ENCODE measurements around the gene DDX27.

The DDX27 gene

DNA sequence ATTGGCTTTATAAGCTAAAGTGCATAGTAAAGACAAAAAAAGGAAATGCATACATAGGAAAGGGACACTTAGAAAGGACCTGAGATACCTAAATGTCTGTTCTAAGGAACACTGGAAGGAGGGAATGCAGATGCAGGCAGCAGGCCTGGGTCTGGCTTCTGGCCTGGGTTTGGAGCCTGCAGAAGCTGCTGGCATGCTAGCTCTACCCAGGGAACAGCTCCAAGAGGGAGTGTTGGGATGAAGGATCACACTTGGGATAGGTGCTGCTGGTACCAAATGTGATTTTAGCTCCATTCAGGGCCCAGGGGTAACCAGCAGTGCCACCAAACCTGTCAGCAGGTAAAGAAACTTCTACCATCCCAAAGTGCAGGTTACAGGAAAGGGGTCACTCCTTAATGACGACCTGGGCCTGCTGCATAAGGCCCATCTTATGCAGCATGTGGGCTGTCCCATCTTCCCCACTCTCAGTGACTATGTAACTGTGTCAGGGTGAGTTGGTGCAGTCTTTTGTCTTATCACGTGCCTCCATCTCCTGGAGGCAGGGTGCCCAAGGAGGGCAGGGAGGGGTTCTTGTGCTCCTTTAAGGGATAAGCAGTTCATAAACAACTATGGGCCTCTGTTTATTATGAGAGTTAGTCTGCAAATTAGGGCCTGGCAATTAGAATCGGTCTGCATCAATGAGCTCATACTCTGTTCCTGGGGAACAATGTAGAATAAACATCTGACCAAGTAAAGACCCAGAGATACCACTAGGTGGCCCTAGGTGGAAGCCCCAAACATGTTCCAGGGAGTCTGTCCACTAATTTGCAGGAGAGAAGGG lies 26.9 kb downstream of the DDX27 start:
- peak in 26 of 58 donors; percentile 8 to 67 (median 28) for DNase-seq

DNA sequence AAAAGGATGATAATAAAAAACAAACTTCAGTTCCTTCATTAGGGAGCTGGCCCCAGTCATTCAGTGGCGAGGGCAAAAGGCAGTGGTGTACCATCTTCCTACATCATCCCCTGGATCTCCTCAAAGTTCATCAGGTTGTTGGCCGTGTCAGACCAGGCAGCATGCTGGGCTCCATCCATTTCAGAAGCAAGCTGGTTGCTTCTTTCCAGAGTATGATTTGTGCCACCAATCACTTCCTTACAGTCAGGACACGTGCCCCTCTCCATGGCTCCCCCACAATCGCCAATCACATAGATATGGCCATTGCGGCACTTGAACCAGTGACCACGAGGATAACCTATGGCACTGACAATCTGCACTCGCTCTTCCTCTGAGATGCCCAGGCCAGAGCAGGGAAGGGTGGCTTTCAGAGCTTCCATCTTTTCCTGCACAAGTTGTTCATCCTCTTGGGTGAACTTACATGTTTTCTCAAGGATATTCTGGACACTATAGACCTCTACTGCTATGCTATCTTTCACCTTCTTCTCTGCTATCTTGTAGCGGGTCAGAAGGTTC lies 28.0 kb downstream of the DDX27 start:
- DNase-seq: no peak

DNA sequence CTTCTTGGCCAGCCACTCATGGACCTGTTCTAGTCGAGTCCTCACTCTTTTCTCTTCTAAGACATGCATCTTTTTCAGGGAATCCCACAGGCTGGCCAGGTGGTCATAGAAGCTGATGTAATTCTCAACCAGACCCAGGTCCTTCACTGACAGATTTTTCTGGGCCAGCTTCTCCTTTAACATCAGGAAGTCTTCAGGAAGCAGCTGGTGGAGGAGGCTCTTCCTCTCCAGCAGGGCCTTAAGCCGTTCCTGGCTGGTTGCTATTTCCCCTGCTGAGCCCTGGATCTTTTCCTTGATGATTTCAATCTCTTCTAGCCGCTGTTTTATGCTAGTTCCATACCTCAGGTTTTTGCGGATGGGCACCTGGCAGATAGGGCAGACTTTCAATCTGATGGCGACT lies 28.6 kb downstream of the DDX27 start:
- no peak for DNase-seq

- no peak for DNase-seq
These were observed 29.1 kb downstream of the DDX27 start for GRCh38 chr20:49248301-49248700.

GRCh38 chr20:49248879-49249665 lies 29.9 kb downstream of the DDX27 start:
- DNase-seq: no peak

DNA sequence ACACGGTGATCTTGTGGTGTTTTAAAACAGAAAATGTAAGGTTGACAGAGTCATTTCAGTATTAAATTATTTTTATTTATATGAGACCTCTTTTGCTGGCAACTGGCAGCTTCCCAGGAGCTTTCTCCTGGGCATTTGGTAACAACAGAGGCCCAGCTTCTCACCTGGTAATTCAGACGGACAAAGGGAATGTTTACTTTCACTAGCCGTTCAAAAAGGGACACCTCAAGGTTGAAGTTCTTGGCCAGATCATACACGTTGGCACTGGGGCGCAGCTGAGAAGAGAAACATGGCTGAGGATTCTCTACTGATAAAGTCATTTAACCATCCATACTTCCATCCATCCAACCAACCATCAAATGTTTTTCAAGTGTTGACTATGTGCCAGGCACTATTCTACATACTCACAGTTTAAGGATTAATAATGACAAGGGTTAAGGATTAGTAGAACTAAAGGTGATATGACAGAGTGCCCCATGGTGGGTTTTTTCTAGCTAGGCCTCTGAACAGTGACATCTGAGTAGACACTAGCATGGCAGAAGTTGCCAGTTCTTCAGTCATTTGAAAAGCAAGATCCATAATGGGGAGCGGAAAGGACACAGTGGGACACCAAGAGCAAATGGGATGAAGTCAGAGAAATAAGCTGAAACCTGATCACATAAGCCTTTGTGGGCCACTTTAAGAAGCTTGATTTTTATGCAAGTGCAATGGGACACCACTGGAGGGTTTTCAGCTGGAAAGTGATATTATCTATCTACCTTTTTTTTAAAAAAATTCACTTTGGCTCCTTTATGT lies 33.5 kb downstream of the DDX27 start:
- DNase-seq: no peak

- peak in 14 of 58 donors; percentile 5 to 44 (median 26) for DNase-seq
These were observed 37.0 kb downstream of the DDX27 start for GRCh38 chr20:49256261-49256660.

- no peak for DNase-seq
These were observed 40.1 kb downstream of the DDX27 start for GRCh38 chr20:49259284-49259683.

DNA sequence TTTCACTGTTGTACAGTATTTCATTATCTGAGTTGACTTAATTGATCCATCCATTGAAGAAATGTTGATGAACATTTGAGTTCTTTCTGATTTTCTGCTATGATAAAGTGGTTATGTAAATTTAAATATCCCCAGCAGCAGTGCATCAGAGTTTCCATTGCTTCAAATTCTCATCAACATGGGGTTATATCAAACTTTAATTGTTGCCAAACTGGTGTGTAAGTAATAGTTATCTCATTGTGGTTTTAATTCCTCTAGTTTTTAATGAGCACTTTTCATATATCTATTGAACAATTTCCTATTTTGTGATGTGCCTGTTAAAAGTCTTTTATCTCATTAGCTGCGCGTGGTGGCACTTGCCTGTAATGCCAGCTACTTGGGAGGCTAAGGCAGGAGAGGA lies 40.6 kb downstream of the DDX27 start:
- DNase-seq: no peak

GRCh38 chr20:49260218-49260617 lies 41.0 kb downstream of the DDX27 start:
- DNase-seq: no peak

DNA sequence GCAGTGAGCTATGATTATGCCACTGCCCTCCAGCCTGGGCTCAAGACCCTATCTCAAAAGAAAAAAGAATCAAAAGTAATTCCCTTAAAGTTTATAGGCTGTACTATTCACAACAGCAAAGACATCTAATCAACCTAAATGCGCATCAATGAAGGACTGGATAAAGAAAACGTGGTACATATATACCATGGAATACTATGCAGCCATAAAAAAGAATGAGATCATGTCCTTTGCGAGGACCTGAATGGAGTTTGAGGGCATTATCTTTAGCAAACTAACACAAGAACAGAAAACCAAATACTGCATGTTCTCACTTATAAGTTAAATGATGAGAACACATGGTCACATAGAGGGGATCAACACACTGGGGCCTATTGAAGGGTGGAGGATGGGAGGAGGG lies 42.0 kb downstream of the DDX27 start:
- DNase-seq: no peak

GRCh38 chr20:49262444-49262843 lies 43.2 kb downstream of the DDX27 start:
- no peak for DNase-seq

GRCh38 chr20:49267327-49267726 lies 48.1 kb downstream of the DDX27 start:
- DNase-seq: no peak

- no peak for DNase-seq
These were observed 49.6 kb downstream of the DDX27 start for GRCh38 chr20:49268600-49269365.

DNA sequence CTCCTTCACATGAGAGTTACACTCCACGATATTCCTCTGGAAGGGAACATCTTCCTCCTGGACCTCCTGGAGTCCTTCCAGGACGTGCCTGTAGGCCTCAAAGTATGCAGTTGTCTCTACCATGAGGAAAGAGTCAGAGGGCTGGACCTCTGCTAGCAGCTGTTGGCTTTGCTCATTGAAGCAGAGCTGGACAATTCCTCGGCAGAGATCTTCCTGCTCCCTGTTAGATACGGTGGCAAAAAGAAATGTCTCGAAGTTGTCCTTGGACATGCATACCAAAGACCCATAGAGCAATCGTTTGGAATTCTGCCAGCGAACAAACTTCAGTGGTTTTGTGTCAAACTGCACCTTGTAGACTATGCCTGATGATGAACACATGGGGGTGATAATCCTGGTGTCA lies 51.0 kb downstream of the DDX27 start:
- no peak for DNase-seq

GRCh38 chr20:49270736-49271135 lies 51.5 kb downstream of the DDX27 start:
- no peak for DNase-seq

DNA sequence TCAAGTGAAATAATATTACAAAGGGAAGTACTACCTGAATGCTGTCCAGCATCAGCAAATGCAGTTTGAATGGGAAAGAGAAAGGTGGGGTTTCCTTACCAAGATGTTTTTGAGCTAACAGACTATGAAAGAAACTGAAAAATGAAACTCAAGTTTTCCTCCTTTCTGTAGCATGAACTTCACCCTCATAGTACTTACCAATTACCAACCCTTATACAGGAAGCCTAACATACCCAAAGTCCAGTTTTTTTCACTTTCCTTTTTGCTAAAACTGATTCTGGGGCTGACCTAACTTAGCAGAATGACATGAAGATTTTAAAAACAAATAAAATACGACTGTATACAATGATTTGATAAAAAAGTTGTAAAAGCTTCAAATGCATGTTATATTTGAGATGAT lies 53.4 kb downstream of the DDX27 start:
- DNase-seq: no peak

GRCh38 chr20:49273696-49274277 lies 54.6 kb downstream of the DDX27 start:
- no peak for DNase-seq

DNA sequence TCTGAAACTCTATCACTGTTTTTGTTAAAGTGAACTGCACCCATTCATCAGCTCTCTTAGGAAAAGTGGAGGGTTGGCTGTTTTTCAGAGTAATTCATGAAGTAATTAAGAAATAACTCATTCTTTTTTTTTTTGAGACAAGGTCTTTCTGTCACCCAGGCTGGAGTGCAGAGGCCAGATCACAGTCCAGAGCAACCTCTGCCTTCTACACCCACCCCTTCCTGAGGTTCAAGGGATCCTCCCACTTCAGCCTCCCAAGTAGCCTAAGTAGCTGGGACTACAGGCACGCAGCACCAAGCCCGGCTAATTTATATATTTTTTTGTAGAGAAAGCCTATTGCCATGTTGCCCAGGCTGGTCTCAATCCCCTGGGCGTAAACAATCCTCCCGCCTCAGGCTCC lies 56.0 kb downstream of the DDX27 start:
- DNase-seq: no peak

- DNase-seq: no peak
These were observed 56.4 kb downstream of the DDX27 start for GRCh38 chr20:49275636-49276035.

Measured in anterior cingulate cortex (tissue), 58 donors.